Measurements from ENCODE around the gene TBC1D13.
"Not testable (repeated sequence)": the region's sequence is repeated elsewhere in the genome, so short reads cannot be mapped to it uniquely, and the experiment has no call there.

Gene TBC1D13

DNA sequence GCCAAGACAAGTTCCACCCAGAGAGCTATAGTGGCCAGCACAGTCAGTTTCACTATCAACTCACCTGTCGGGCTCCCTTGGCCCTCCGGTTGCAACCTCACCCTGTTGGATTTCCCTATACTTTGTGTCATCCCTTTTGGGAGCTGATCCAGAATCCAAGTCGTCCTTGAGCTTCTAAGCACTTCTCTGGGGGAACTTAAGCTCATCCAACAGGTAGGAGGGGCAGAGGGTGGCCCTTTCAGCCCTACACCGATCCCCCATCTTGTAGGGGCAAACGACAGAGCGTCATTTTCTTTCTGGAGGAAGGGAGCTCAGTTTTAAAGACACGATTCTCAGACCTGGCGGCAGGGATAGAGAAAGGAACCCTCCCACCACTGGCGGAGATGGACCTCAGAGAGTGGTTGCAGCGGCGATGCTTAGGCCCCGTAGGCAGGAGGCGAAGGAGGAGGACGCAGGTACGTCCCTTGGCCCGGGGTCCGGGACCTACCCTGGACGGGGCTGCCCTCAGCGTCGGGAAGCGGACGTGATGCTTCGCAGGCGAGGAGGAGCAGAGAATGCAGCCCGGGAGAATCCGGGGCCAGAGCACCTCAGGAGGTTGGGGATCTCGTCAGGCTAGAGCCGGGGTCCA, 15.8 kb upstream of the TBC1D13 start:
- ChIA-PET POLR2A (interaction anchor here (1.0 kb wide), 1 partner anchor 17 kb away, joined by 3 read pairs; no protein-coding TSS in a partner anchor), CTCF (interaction anchor here (0.7 to 2.4 kb wide), 8 partner anchors 17 to 654 kb away, joined by 3 to 8 read pairs (median 4); no protein-coding TSS in a partner anchor)
- peak overlapping the region; percentile 97 for H3K4me3 ChIP-seq (ENCODE audit: low read depth, low read length)
- TF ChIP-seq, protein P1, sequence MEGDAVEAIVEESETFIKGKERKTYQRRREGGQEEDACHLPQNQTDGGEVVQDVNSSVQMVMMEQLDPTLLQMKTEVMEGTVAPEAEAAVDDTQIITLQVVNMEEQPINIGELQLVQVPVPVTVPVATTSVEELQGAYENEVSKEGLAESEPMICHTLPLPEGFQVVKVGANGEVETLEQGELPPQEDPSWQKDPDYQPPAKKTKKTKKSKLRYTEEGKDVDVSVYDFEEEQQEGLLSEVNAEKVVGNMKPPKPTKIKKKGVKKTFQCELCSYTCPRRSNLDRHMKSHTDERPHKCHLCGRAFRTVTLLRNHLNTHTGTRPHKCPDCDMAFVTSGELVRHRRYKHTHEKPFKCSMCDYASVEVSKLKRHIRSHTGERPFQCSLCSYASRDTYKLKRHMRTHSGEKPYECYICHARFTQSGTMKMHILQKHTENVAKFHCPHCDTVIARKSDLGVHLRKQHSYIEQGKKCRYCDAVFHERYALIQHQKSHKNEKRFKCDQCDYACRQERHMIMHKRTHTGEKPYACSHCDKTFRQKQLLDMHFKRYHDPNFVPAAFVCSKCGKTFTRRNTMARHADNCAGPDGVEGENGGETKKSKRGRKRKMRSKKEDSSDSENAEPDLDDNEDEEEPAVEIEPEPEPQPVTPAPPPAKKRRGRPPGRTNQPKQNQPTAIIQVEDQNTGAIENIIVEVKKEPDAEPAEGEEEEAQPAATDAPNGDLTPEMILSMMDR (IDR thresholded peaks at IDR 0.05; ENCODE audit: insufficient read depth, low read length, missing control alignments): no peak
- no peak for DNase-seq (ENCODE audit: low read depth, low spot score)

DNA sequence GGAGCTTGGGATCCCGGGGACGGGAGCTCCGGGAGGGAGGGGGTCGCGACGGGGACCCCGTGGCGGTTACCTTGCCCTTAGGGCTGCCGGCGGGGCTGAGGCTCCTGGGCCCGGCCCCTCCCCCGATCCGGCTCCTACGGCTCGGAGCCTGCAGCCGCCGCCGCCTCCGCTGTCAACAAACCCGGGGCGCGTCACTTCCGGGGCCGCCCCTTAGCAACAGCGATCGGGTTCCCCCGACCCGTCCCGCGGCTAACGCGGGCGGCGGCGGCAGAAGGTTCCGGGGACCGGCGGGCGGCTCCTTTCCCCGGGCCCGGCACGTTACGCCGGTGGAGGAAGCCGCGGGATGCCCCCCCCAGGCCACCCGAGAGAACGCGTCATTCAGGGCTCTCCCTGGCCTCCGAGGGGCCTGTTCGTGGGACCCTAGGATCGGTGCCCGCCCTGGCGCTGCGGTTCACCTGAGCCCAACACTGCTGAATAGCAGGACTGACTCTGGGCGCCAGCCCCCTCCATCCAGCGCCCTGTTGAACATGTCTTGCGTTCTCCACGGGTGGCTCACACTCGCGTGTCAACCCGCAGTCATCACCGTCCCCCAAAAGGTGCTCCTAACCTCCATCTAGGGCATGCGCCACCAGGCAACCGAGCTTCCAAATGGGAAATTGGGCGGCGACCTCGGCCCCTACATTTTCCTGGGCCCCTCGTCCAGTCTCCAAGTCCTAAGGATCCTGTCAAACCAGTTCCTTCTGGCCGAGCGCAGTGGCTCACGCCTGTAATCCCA, 15.1 kb upstream of the TBC1D13 start, which contains the start of gene ZER1:
ZER1 (minus strand) TSS at position 183 of the 775 bp plus-strand sequence. CDS start 16,362 bp downstream, outside the sequence.
- H3K4me3 ChIP-seq (ENCODE audit: low read depth, low read length): peak within 1 kb of the TSS; percentile 97
- ChIA-PET POLR2A (interaction anchor here (1.0 kb wide), 1 partner anchor 17 kb away, joined by 3 read pairs; no protein-coding TSS in a partner anchor), CTCF (interaction anchor here (0.8 to 2.4 kb wide), 5 partner anchors 10 to 654 kb away, joined by 3 to 8 read pairs (median 4); no protein-coding TSS in a partner anchor)
- DNase-seq (ENCODE audit: low read depth, low spot score): no peak
- TF ChIP-seq, protein P1 (IDR thresholded peaks at IDR 0.05; ENCODE audit: insufficient read depth, low read length, missing control alignments): no peak

DNA sequence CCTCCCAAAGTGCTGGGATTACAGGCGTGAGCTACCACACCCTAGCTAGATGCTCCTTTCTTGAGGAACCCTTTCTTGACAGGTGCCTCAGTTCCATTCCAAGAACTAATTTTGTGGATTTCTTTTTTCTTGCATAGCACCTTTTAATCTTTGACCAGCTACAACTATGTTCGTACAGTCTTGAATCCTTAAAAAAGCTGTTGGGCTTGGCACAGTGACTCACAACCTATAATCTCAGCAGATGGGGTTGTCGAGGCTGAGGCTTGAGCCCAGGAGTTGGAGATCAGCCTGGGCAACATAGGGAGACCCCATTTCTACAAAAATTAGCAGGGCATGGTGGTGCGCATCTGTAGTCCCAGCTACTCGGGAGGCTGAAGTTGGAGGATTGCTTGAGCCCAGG, 14.0 kb upstream of the TBC1D13 start:
- ChIA-PET POLR2A (no interaction called here), CTCF (interaction anchor here (2.4 kb wide), 1 partner anchor 139 kb away, joined by 8 read pairs; no protein-coding TSS in a partner anchor)

DNA sequence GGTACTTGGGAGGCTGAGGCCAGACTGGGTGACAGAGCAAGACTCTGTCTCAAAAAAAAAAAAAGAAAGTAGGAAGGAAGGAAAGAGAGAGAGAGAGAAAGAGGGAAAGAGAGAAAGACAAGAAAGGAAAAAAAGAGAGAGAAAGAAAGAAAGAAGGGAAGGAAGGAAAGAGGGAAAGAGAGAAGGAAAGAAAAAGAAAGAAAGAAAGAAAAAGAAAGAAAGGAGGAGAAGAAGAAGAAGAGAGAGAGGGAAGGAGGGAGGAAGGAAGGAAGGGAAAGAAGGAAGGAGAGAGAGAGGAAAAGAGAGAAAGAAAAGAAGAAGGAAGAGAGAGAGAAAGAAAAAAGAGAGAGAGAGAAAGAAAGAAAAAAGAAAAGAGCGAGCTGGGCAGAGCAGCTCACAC, 12.2 kb upstream of the TBC1D13 start:
- no peak for DNase-seq (ENCODE audit: low read depth, low spot score)
- TF ChIP-seq, protein P1 (IDR thresholded peaks at IDR 0.05; ENCODE audit: insufficient read depth, low read length, missing control alignments): no peak
- POLR2A ChIA-PET: no interaction called here
- CTCF ChIA-PET: interaction anchor here (0.7 to 0.8 kb wide), 2 partner anchors 43 to 203 kb away, joined by 3 read pairs; no protein-coding TSS in a partner anchor
- no peak overlapping the region for H3K4me3 ChIP-seq (ENCODE audit: low read depth, low read length)

More for the DNA sequence above, 14.0 kb upstream of the TBC1D13 start:
- TF ChIP-seq, protein P1 (IDR thresholded peaks at IDR 0.05; ENCODE audit: insufficient read depth, low read length, missing control alignments): no peak
- no peak for DNase-seq (ENCODE audit: low read depth, low spot score)
- H3K4me3 ChIP-seq (ENCODE audit: low read depth, low read length): no peak overlapping the region

DNA sequence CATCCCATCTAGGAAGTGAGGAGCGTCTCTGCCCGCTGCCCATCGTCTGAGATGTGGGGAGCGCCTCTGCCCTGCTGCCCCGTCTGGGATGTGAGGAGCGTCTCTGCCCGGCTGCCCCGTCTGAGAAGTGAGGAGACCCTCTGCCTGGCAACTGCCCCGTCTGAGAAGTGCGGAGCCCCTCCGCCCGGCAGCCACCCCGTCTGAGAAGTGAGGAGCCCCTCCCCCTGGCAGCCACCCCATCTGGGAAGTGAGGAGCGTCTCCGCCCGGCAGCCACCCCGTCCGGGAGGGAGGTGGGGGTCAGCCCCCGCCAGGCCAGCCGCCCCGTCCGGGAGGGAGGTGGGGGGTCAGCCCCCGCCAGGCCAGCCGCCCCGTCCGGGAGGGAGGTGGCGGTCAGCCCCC, 7.0 kb upstream of the TBC1D13 start:
- H3K4me3 ChIP-seq (ENCODE audit: low read depth, low read length); POLR2A ChIA-PET; DNase-seq (ENCODE audit: low read depth, low spot score); CTCF ChIA-PET: not testable (repeated sequence)

DNA sequence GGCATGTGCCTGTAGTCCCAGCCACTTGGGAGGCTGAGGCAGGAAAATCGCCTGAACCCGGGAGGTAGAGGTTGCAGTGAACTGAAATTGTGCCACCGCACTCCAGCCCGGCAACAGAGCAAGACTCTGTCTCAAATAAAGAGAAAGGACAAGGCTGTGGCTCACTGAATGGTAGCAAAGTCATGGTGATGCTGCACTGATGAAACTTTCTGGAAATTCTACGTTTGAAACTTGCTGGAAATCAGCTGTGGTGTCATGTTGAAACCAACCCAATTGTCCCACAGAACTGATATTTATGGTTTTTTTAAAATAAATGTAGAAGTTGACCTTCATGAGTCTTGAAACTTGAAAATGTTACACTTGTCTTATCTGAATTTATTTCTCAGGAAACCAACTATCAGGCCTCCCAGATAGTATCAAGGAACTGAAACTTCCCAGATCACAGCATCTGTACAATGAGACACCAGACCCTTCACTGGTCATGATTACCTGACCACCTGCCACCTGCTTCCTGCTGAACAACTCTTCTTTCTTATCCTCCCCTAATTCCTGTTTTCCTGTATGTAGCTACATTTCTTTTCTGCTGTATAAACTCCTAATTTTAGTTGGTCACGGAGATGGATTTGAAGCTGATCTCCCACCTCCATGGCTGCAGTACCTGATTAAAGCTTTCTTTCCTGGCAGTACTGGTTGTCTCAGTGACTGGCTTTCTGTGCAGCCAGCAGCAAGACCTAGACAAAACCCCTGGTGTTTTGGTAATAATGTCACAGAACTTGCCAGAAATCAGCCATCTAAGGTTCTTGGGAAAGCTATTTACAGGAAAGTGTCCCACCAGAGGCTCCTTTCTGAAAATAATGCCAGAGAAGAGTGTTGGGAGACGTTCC, 5.6 kb upstream of the TBC1D13 start:
- CTCF ChIA-PET: interaction anchor here (0.8 to 1.5 kb wide), 3 partner anchors 10 to 49 kb away, joined by 3 to 4 read pairs (median 4); partner anchors contain the start of gene ENDOG
- no peak for DNase-seq (ENCODE audit: low read depth, low spot score)
- TF ChIP-seq, protein P1 (IDR thresholded peaks at IDR 0.05; ENCODE audit: insufficient read depth, low read length, missing control alignments): no peak
- POLR2A ChIA-PET: interaction anchor here (0.6 kb wide), 1 partner anchor 22 kb away, joined by 3 read pairs; no protein-coding TSS in a partner anchor
- H3K4me3 ChIP-seq (ENCODE audit: low read depth, low read length): no peak overlapping the region

Measured in AG04449 (cell line).